Fibroblast of lung (primary cell): ENCODE measurements around the gene VEPH1. TPM values are rescaled to one million over a fixed set of nuclear protein-coding genes. Genes with fewer than 3 reads are reported as not detected.

ENCODE experiments used
- DNase-seq, 2 donors: peaks; one replicate each; pipeline versions ENCODE4 v3.0.0 to v3.0.0-alpha.2; 2010; ENCODE audit warnings: low read depth in 2 of 2
- H2AFZ ChIP-seq: 2 replicates; pipeline ENCODE4 v1.5.1; 2012; ENCODE audit warnings: low read length, control low read depth, inconsistent platforms
- H3K27ac ChIP-seq: 2 replicates; pipeline ENCODE4 v1.5.1; 2011; ENCODE audit warnings: low read length, control low read depth; ENCODE audit not compliant: insufficient read depth
- H3K27me3 ChIP-seq: 2 replicates; pipeline ENCODE4 v1.5.1; 2011; ENCODE audit warnings: mild to moderate bottlenecking, low read length; ENCODE audit not compliant: control insufficient read depth, insufficient read depth
- H3K36me3 ChIP-seq: 2 replicates; pipeline ENCODE4 v1.5.1; 2011; ENCODE audit warnings: low read length; ENCODE audit not compliant: control insufficient read depth, insufficient read depth
- H3K4me1 ChIP-seq: 2 replicates; pipeline ENCODE4 v1.5.1; 2011; ENCODE audit warnings: low read length; ENCODE audit not compliant: control insufficient read depth, insufficient read depth; ENCODE audit errors: extremely low read depth
- H3K4me2 ChIP-seq: 2 replicates; pipeline ENCODE4 v1.5.1; 2011; ENCODE audit warnings: low read length, control low read depth; ENCODE audit not compliant: insufficient read depth; ENCODE audit errors: extremely low read depth
- H3K4me3 ChIP-seq, 4 experiments: fragments of 200-600 bp in 1 of 4; sonication (generic) in 1 of 4; replicated peaks in 1 of 4; 2 replicates each; pipeline ENCODE4 v1.5.1; 2011 to 2016; ENCODE audit warnings: low read length in 4 of 4, low read depth in 3 of 4, mild to moderate bottlenecking in 3 of 4, control low read depth in 2 of 4, inconsistent platforms in 1 of 4, mixed read lengths in 1 of 4; ENCODE audit not compliant: insufficient read depth in 1 of 4; ENCODE audit errors: control extremely low read depth in 1 of 4
- H3K79me2 ChIP-seq: 2 replicates; pipeline ENCODE4 v1.5.1; 2012; ENCODE audit warnings: mild to moderate bottlenecking, low read length, inconsistent platforms; ENCODE audit not compliant: control insufficient read depth, insufficient read depth
- H3K9ac ChIP-seq: 2 replicates; pipeline ENCODE4 v1.5.1; 2011; ENCODE audit warnings: mild to moderate bottlenecking, low read length, control low read depth; ENCODE audit not compliant: insufficient read depth
- H3K9me3 ChIP-seq: 2 replicates; pipeline ENCODE4 v1.5.1; 2012; ENCODE audit warnings: low read depth, low read length; ENCODE audit not compliant: control insufficient read depth, insufficient read depth
- H4K20me1 ChIP-seq: 2 replicates; pipeline ENCODE4 v1.5.1; 2011; ENCODE audit warnings: low read length; ENCODE audit not compliant: control insufficient read depth, insufficient read depth; ENCODE audit errors: extremely low read depth
- CTCF ChIP-seq, 2 donors: IDR thresholded peaks in 1 of 2; conservative IDR thresholded peaks in 1 of 2; 1 replicate in 1 of 2; 2 replicates in 1 of 2; pipeline ENCODE4 v1.5.1; 2011 to 2012; ENCODE audit warnings: low read length in 2 of 2, control low read depth in 1 of 2, inconsistent platforms in 1 of 2, low read depth in 1 of 2, mild to moderate bottlenecking in 1 of 2
- EZH2 ChIP-seq: IDR thresholded peaks from 2 replicates; pipeline ENCODE4 v1.5.1; 2012; ENCODE audit warnings: low read length, control low read depth, mild to moderate bottlenecking; ENCODE audit errors: missing control alignments
- polyA plus RNA-seq, 2 donors: library from polyadenylated mRNA; depleted of rRNA in 1 of 2; stranded (reverse) in 1 of 2; unstranded in 1 of 2; fragments of >200 nt; gene quantifications; 2 replicates each; pipeline ENCODE4 v1.2.1, GENCODE V29; 2011 to 2012; ENCODE audit warnings: missing spikeins in 1 of 2
- total RNA-seq: library from RNA; depleted of rRNA; stranded (reverse); fragments of >200 nt; gene quantifications from 2 replicates; pipeline ENCODE4 v1.2.1, GENCODE V29; 2014

VEPH1 gene
- total and polyA plus RNA-seq, 2 donors (not counting 1 experiment from before 2014, with no cell fraction given), result 13.1 to 34.7 TPM

GRCh38 chr3:157237886-157238285 lies 265.3 kb downstream of the VEPH1 start:
- no peak for DNase-seq
- Histone ChIP-seq H3K4me1 (no peaks in the 10 kb centered on the region), H3K9me3 (no peaks in the 10 kb centered on the region), H3K36me3 (no peaks in the 10 kb centered on the region), H3K4me2 (no peak overlapping the region), H3K79me2 (no peaks in the 10 kb centered on the region), H3K27ac (no peak overlapping the region), H3K9ac (no peak overlapping the region), H4K20me1 (no peaks in the 10 kb centered on the region), H3K4me3 (no peak overlapping the region), H2AFZ (no peak overlapping the region), H3K27me3 (no peaks in the 10 kb centered on the region)
- TF ChIP-seq CTCF (conservative IDR thresholded peaks at IDR 0.05 in 1 of 2, IDR thresholded peaks at IDR 0.05 in 1 of 2; ENCODE audit: low read depth in 1 of 2, low read length in 2 of 2) (no peak), EZH2 (no peak)

GRCh38 chr3:157235291-157235690 lies 267.9 kb downstream of the VEPH1 start:
- Histone ChIP-seq H3K9ac (no peak overlapping the region), H2AFZ (no peak overlapping the region), H3K36me3 (no peaks in the 10 kb centered on the region), H3K79me2 (no peaks in the 10 kb centered on the region), H3K27me3 (no peaks in the 10 kb centered on the region), H3K4me1 (no peaks in the 10 kb centered on the region), H4K20me1 (no peaks in the 10 kb centered on the region), H3K4me2 (no peak overlapping the region), H3K27ac (no peak overlapping the region), H3K4me3 (no peak overlapping the region), H3K9me3 (no peaks in the 10 kb centered on the region)
- DNase-seq, result no peak
- TF ChIP-seq CTCF (conservative IDR thresholded peaks at IDR 0.05 in 1 of 2, IDR thresholded peaks at IDR 0.05 in 1 of 2; ENCODE audit: low read depth in 1 of 2, low read length in 2 of 2) (no peak), EZH2 (no peak)

- Histone ChIP-seq H2AFZ (no peak overlapping the region), H3K4me3 (no peak overlapping the region), H3K79me2 (no peaks in the 10 kb centered on the region), H3K27ac (no peak overlapping the region), H3K36me3 (no peaks in the 10 kb centered on the region), H3K9me3 (no peaks in the 10 kb centered on the region), H3K4me1 (no peaks in the 10 kb centered on the region), H3K4me2 (no peak overlapping the region), H3K27me3 (no peaks in the 10 kb centered on the region), H3K9ac (no peak overlapping the region), H4K20me1 (no peaks in the 10 kb centered on the region)
- no peak for DNase-seq
- TF ChIP-seq EZH2, result no peak
- no peak for TF ChIP-seq CTCF (conservative IDR thresholded peaks at IDR 0.05 in 1 of 2, IDR thresholded peaks at IDR 0.05 in 1 of 2; ENCODE audit: low read depth in 1 of 2, low read length in 2 of 2)
These were observed 269.3 kb downstream of the VEPH1 start for GRCh38 chr3:157233923-157234322.
